Measurements from ENCODE around the gene SLC2A14.
"Not testable (repeated sequence)": the region's sequence is repeated elsewhere in the genome, so short reads cannot be mapped to it uniquely, and the experiment has no call there.

Gene SLC2A14

GRCh38 chr12:7787574-7788293 is 85.0 kb downstream of the SLC2A14 start:
- TF ChIP-seq CTCF (conservative IDR thresholded peaks at IDR 0.05; ENCODE audit: low read depth, low read length) = no peak
- no peak for DNase-seq (ENCODE audit: low read depth)
- no peak overlapping the region for H3K4me3 ChIP-seq (ENCODE audit: low read length)

GRCh38 chr12:7784701-7785100 is 88.0 kb downstream of the SLC2A14 start:
- no peak overlapping the region for H3K4me3 ChIP-seq (ENCODE audit: low read length)
- no peak for TF ChIP-seq CTCF (conservative IDR thresholded peaks at IDR 0.05; ENCODE audit: low read depth, low read length)
- DNase-seq (ENCODE audit: low read depth) = no peak

DNA sequence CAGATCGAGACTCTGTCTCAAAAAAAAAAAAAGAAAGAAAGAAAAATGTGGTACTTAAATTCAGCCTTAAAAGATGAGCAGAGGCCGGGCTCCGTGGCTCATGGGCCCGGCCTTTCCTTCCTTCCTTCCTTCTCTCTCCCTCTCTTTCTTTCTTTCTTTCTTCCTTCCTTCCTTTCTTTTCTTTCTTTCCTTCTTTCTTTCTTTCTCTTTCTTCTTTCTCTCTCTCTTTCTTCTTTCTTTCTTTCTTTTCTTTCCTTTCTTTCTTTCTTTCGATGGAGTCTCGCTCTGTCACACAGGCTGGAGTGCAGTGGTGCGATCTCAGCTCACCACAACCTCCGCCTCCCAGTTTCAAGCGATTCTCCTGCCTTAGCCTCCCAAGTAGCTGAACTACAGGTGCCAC is 89.3 kb downstream of the SLC2A14 start:
- DNase-seq (ENCODE audit: low read depth); H3K4me3 ChIP-seq (ENCODE audit: low read length): not testable (repeated sequence)

GRCh38 chr12:7782055-7782454 is 90.7 kb downstream of the SLC2A14 start:
- no peak for TF ChIP-seq CTCF (conservative IDR thresholded peaks at IDR 0.05; ENCODE audit: low read depth, low read length)
- no peak overlapping the region for H3K4me3 ChIP-seq (ENCODE audit: low read length)
- no peak for DNase-seq (ENCODE audit: low read depth)

GRCh38 chr12:7781274-7781673 is 91.4 kb downstream of the SLC2A14 start:
- DNase-seq (ENCODE audit: low read depth) = no peak
- H3K4me3 ChIP-seq (ENCODE audit: low read length) = no peak overlapping the region
- TF ChIP-seq CTCF (conservative IDR thresholded peaks at IDR 0.05; ENCODE audit: low read depth, low read length) = no peak

DNA sequence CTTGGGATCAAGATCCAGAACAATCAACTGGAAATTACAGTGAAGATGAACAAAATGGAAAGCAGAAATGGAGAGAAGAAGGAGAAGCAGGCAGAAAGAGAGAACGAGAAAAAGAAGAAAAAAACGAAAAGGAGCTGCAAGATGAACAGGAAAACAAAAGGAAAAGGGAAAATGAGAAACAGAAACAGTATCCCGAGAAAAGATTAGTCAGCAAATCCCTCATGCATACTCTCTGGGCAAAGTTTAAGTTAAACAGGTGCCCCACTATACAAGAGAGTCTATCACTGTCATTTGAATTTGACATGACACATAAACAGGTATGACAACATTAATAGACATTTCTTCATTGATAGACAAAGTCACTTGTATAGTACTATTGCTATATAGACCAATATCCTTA is 102.7 kb downstream of the SLC2A14 start:
- no peak for DNase-seq (ENCODE audit: low read depth)
- H3K4me3 ChIP-seq (ENCODE audit: low read length) = no peak overlapping the region
- no peak for TF ChIP-seq CTCF (conservative IDR thresholded peaks at IDR 0.05; ENCODE audit: low read depth, low read length)
